ENCODE measurements around the gene RHEB.

Gene RHEB

GRCh38 chr7:151552352-151553028 lies 32.8 kb upstream of the RHEB start:
- Histone ChIP-seq H3K36me3 (peaks cover 0 to 14% (median 7%) of the 10 kb centered on the region in 11 experiments; a peak in 16 of 22 replicates), H3K9me3 (replicated peaks in 1 of 11) (peaks cover 0 to 10% (median 0%) of the 10 kb centered on the region in 11 experiments; a peak in 8 of 22 replicates), H4K20me1 (no peaks in the 10 kb centered on the region; a peak in 1 of 22 replicates), H3K4me2 (peak overlapping the region in 7 of 11 experiments; percentile 22 to 71 (median 41); a peak in 12 of 22 replicates), H3K27me3 (no peaks in the 10 kb centered on the region), H3K27ac (no peak overlapping the region), H3K4me1 (peaks cover 7 to 68% (median 56%) of the 10 kb centered on the region in 10 experiments), H3K4me3 (no peak overlapping the region), H3K9ac (no peak overlapping the region)
- TF ChIP-seq Cebpa-rat (IDR thresholded peaks at IDR 0.05), result peak in 4 of 11 experiments; percentile 17 to 56 (median 37); a peak in 3 of 22 replicates

GRCh38 chr7:151551820-151552219 lies 32.1 kb upstream of the RHEB start:
- H3K9me3 ChIP-seq (replicated peaks in 1 of 11), result peaks cover 0 to 10% (median 0%) of the 10 kb centered on the region in 11 experiments; a peak in 8 of 22 replicates
- peaks cover 0 to 8% (median 4%) of the 10 kb centered on the region in 11 experiments; a peak in 13 of 22 replicates for H3K36me3 ChIP-seq
- no peaks in the 10 kb centered on the region for H3K27me3 ChIP-seq
- no peak overlapping the region for H3K9ac ChIP-seq
- TF ChIP-seq Cebpa-rat (IDR thresholded peaks at IDR 0.05), result no peak
- H3K27ac ChIP-seq, result no peak overlapping the region
- H4K20me1 ChIP-seq, result no peaks in the 10 kb centered on the region; a peak in 1 of 22 replicates
- peak overlapping the region in 7 of 11 experiments; percentile 22 to 71 (median 55); a peak in 10 of 22 replicates for H3K4me2 ChIP-seq
- H3K4me3 ChIP-seq, result no peak overlapping the region
- H3K4me1 ChIP-seq, result peaks cover 10 to 74% (median 63%) of the 10 kb centered on the region in 10 experiments

- Histone ChIP-seq H3K9ac (no peak overlapping the region), H4K20me1 (no peaks in the 10 kb centered on the region; a peak in 1 of 22 replicates), H3K4me2 (peak overlapping the region; percentile 1 to 79 (median 52); a peak in 18 of 22 replicates), H3K4me1 (peaks cover 15 to 81% (median 69%) of the 10 kb centered on the region in 10 experiments), H3K9me3 (replicated peaks in 1 of 11) (peaks cover 0 to 10% (median 0%) of the 10 kb centered on the region in 11 experiments; a peak in 8 of 22 replicates), H3K27ac (peak overlapping the region in 2 of 11 experiments; percentile 22 to 34; a peak in 2 of 22 replicates), H3K27me3 (no peaks in the 10 kb centered on the region), H3K36me3 (no peaks in the 10 kb centered on the region; a peak in 1 of 22 replicates), H3K4me3 (no peak overlapping the region)
- TF ChIP-seq Cebpa-rat (IDR thresholded peaks at IDR 0.05), result no peak
Measured at GRCh38 chr7:151550656-151551286, 31.1 kb upstream of the RHEB start.

GRCh38 chr7:151549644-151550043 lies 29.9 kb upstream of the RHEB start:
- Histone ChIP-seq H3K4me3 (no peak overlapping the region), H3K9me3 (replicated peaks in 1 of 11) (peaks cover 0 to 13% (median 0%) of the 10 kb centered on the region in 11 experiments; a peak in 8 of 22 replicates), H3K27me3 (no peaks in the 10 kb centered on the region), H3K4me1 (peaks cover 15 to 81% (median 69%) of the 10 kb centered on the region in 10 experiments), H3K27ac (peak overlapping the region in 2 of 11 experiments; percentile 34 to 39; a peak in 2 of 22 replicates), H3K36me3 (no peaks in the 10 kb centered on the region), H3K4me2 (peak overlapping the region in 7 of 11 experiments; percentile 25 to 79 (median 63); a peak in 13 of 22 replicates), H3K9ac (no peak overlapping the region), H4K20me1 (no peaks in the 10 kb centered on the region; a peak in 1 of 22 replicates)
- TF ChIP-seq Cebpa-rat (IDR thresholded peaks at IDR 0.05), result no peak

GRCh38 chr7:151549083-151549482 lies 29.4 kb upstream of the RHEB start:
- TF ChIP-seq Cebpa-rat (IDR thresholded peaks at IDR 0.05), result no peak
- Histone ChIP-seq H3K4me3 (no peak overlapping the region), H3K27me3 (no peaks in the 10 kb centered on the region), H3K27ac (peak overlapping the region in 1 of 11 experiments; percentile 34; a peak in 1 of 22 replicates), H3K4me1 (peaks cover 20 to 80% (median 69%) of the 10 kb centered on the region in 10 experiments), H3K4me2 (peak overlapping the region in 6 of 11 experiments; percentile 36 to 71 (median 60); a peak in 12 of 22 replicates), H3K9me3 (replicated peaks in 1 of 11) (peaks cover 0 to 13% (median 0%) of the 10 kb centered on the region in 11 experiments; a peak in 8 of 22 replicates), H4K20me1 (no peaks in the 10 kb centered on the region; a peak in 1 of 22 replicates), H3K9ac (no peak overlapping the region), H3K36me3 (no peaks in the 10 kb centered on the region)

GRCh38 chr7:151544183-151544582 lies 24.5 kb upstream of the RHEB start:
- H4K20me1 ChIP-seq, result no peaks in the 10 kb centered on the region
- no peak overlapping the region for H3K27ac ChIP-seq
- H3K27me3 ChIP-seq, result no peaks in the 10 kb centered on the region
- no peak overlapping the region for H3K4me3 ChIP-seq
- TF ChIP-seq Cebpa-rat (IDR thresholded peaks at IDR 0.05), result no peak
- H3K9me3 ChIP-seq (replicated peaks in 1 of 11), result peaks cover 0 to 4% (median 0%) of the 10 kb centered on the region in 11 experiments; a peak in 1 of 22 replicates
- no peaks in the 10 kb centered on the region for H3K36me3 ChIP-seq
- no peak overlapping the region for H3K9ac ChIP-seq
- peaks cover 13 to 41% (median 36%) of the 10 kb centered on the region in 10 experiments; a peak in 19 of 20 replicates for H3K4me1 ChIP-seq
- 0 out of 22 replicates have a peak overlapping the region, but pooled peaks of 1 of the 11 experiments have one; percentile 25 for H3K4me2 ChIP-seq

- no peak overlapping the region for H3K4me3 ChIP-seq
- H3K4me2 ChIP-seq, result no peak overlapping the region
- no peaks in the 10 kb centered on the region for H3K27me3 ChIP-seq
- H3K9me3 ChIP-seq (replicated peaks in 1 of 11), result 0 out of 22 replicates have a peak, but pooled peaks cover 0 to 4% (median 0%) of the 10 kb centered on the region in 11 experiments
- no peak overlapping the region for H3K9ac ChIP-seq
- no peaks in the 10 kb centered on the region for H4K20me1 ChIP-seq
- H3K27ac ChIP-seq, result no peak overlapping the region
- no peak for TF ChIP-seq Cebpa-rat (IDR thresholded peaks at IDR 0.05)
- no peaks in the 10 kb centered on the region for H3K36me3 ChIP-seq
- peaks cover 13 to 38% (median 31%) of the 10 kb centered on the region in 10 experiments; a peak in 19 of 20 replicates for H3K4me1 ChIP-seq
Measured at GRCh38 chr7:151542606-151543130, 23.0 kb upstream of the RHEB start.

GRCh38 chr7:151541709-151542499 lies 22.2 kb upstream of the RHEB start:
- Histone ChIP-seq H3K27ac (no peak overlapping the region), H3K4me2 (no peak overlapping the region), H3K27me3 (no peaks in the 10 kb centered on the region), H3K9me3 (replicated peaks in 1 of 11) (0 out of 22 replicates have a peak, but pooled peaks cover 0 to 4% (median 0%) of the 10 kb centered on the region in 11 experiments), H3K4me1 (peaks cover 11 to 30% (median 24%) of the 10 kb centered on the region in 10 experiments; a peak in 19 of 20 replicates), H3K9ac (no peak overlapping the region), H3K4me3 (no peak overlapping the region), H3K36me3 (no peaks in the 10 kb centered on the region), H4K20me1 (no peaks in the 10 kb centered on the region)
- no peak for TF ChIP-seq Cebpa-rat (IDR thresholded peaks at IDR 0.05)

Data from BLaER1 treated with 17β-estradiol and CSF1 and Interleukin-3, amounts not matched to agents 10 nM and 100 nM (cell line).